Measurements from ENCODE around the gene KLHL6.
"Not testable (repeated sequence)": the region's sequence is repeated elsewhere in the genome, so short reads cannot be mapped to it uniquely, and the experiment has no call there.

Gene KLHL6

GRCh38 chr3:183489455-183490210 lies 65.9 kb downstream of the KLHL6 start:
- in situ Hi-C loops (cut with HindIII; ENCODE audit: low sequenced_read_pairs), result no loop called here

GRCh38 chr3:183488343-183488742 lies 67.2 kb downstream of the KLHL6 start:
- in situ Hi-C loops (cut with HindIII; ENCODE audit: low sequenced_read_pairs), result no loop called here

GRCh38 chr3:183487896-183488295 lies 67.6 kb downstream of the KLHL6 start:
- in situ Hi-C loops (cut with HindIII; ENCODE audit: low sequenced_read_pairs), result no loop called here

GRCh38 chr3:183487016-183487415 lies 68.5 kb downstream of the KLHL6 start:
- in situ Hi-C loops (cut with HindIII; ENCODE audit: low sequenced_read_pairs), result no loop called here

- in situ Hi-C loops (cut with HindIII; ENCODE audit: low sequenced_read_pairs), result no loop called here
These were observed 69.0 kb downstream of the KLHL6 start for GRCh38 chr3:183486472-183486871.

GRCh38 chr3:183485585-183485984 lies 69.9 kb downstream of the KLHL6 start:
- in situ Hi-C loops (cut with HindIII; ENCODE audit: low sequenced_read_pairs), result no loop called here

GRCh38 chr3:183485093-183485492 lies 70.4 kb downstream of the KLHL6 start:
- in situ Hi-C loops (cut with HindIII; ENCODE audit: low sequenced_read_pairs), result no loop called here

GRCh38 chr3:183484431-183485075 lies 71.0 kb downstream of the KLHL6 start:
- in situ Hi-C loops (cut with HindIII; ENCODE audit: low sequenced_read_pairs), result no loop called here

GRCh38 chr3:183481582-183481981 lies 73.9 kb downstream of the KLHL6 start:
- in situ Hi-C loops (cut with HindIII; ENCODE audit: low sequenced_read_pairs), result no loop called here

- in situ Hi-C loops (cut with HindIII; ENCODE audit: low sequenced_read_pairs), result no loop called here
These were observed 77.0 kb downstream of the KLHL6 start for GRCh38 chr3:183478501-183478900.

- in situ Hi-C loops (cut with HindIII; ENCODE audit: low sequenced_read_pairs), result no loop called here
These were observed 77.6 kb downstream of the KLHL6 start for GRCh38 chr3:183477801-183478456.

GRCh38 chr3:183475764-183476162 lies 79.7 kb downstream of the KLHL6 start:
- in situ Hi-C loops (cut with HindIII; ENCODE audit: low sequenced_read_pairs), result not testable (repeated sequence)

GRCh38 chr3:183475016-183475763 lies 80.3 kb downstream of the KLHL6 start:
- in situ Hi-C loops (cut with HindIII; ENCODE audit: low sequenced_read_pairs), result no loop called here

GRCh38 chr3:183473969-183474368 lies 81.5 kb downstream of the KLHL6 start:
- in situ Hi-C loops (cut with HindIII; ENCODE audit: low sequenced_read_pairs), result no loop called here

- in situ Hi-C loops (cut with HindIII; ENCODE audit: low sequenced_read_pairs), result no loop called here
These were observed 83.4 kb downstream of the KLHL6 start for GRCh38 chr3:183472155-183472554.

GRCh38 chr3:183468424-183468823 lies 87.1 kb downstream of the KLHL6 start:
- in situ Hi-C loops (cut with HindIII; ENCODE audit: low sequenced_read_pairs), result no loop called here

- in situ Hi-C loops (cut with HindIII; ENCODE audit: low sequenced_read_pairs), result no loop called here
These were observed 88.9 kb downstream of the KLHL6 start for GRCh38 chr3:183466575-183466974.

- in situ Hi-C loops (cut with HindIII; ENCODE audit: low sequenced_read_pairs), result not testable (repeated sequence)
These were observed 89.8 kb downstream of the KLHL6 start for GRCh38 chr3:183465710-183466109.

GRCh38 chr3:183464480-183464879 lies 91.0 kb downstream of the KLHL6 start:
- in situ Hi-C loops (cut with HindIII; ENCODE audit: low sequenced_read_pairs), result no loop called here

GRCh38 chr3:183460081-183461055 lies 95.1 kb downstream of the KLHL6 start:
- in situ Hi-C loops (cut with HindIII; ENCODE audit: low sequenced_read_pairs), result no loop called here

Measured in endothelial cell of hepatic sinusoid (primary cell).